Subcutaneous adipose tissue (tissue), 4 donors: ENCODE results near the gene LRP1. TPM values are rescaled to one million over a fixed set of nuclear protein-coding genes. Genes with fewer than 3 reads are reported as not detected.

Experiments used
- CTCF ChIP-seq: fragments of 450-650 bp; IDR thresholded peaks from one replicate; pipeline ENCODE4 v1.5.1; 2016; ENCODE audit warnings: low read depth, mild to moderate bottlenecking, control low read depth, antibody characterized with exemption, moderate library complexity
- total RNA-seq, 4 donors: library from RNA; depleted of rRNA; stranded (reverse); fragments of >200 nt; gene quantifications; one replicate each; pipeline ENCODE4 v1.1.0, GENCODE V29; 2016

LRP1 gene
- total RNA-seq, 4 donors from 2014 or later, result 301 to 814 (median 762) TPM

GRCh38 chr12:57183939-57184725, 55.8 kb downstream of the LRP1 start:
- TF ChIP-seq CTCF, result no peak

GRCh38 chr12:57185403-57185802, 57.1 kb downstream of the LRP1 start:
- no peak for TF ChIP-seq CTCF

GRCh38 chr12:57185906-57186508, 57.7 kb downstream of the LRP1 start:
- TF ChIP-seq CTCF, result no peak

- no peak for TF ChIP-seq CTCF
Observed at GRCh38 chr12:57187222-57188089, 59.2 kb downstream of the LRP1 start.

- TF ChIP-seq CTCF, result no peak
Observed at GRCh38 chr12:57188090-57188425, 59.8 kb downstream of the LRP1 start.

GRCh38 chr12:57190037-57190436, 61.8 kb downstream of the LRP1 start:
- TF ChIP-seq CTCF, result no peak

- TF ChIP-seq CTCF, result no peak
Observed at GRCh38 chr12:57190821-57191220, 62.5 kb downstream of the LRP1 start.
